ENCODE results near the gene SKOR2. TPM values are rescaled to one million over a fixed set of nuclear protein-coding genes. Genes with fewer than 3 reads are reported as not detected.

SKOR2 gene
- total RNA-seq, 1 experiment from 2014 or later = not detected

- intact Hi-C loops (cut with micrococcal nuclease; ENCODE audit: unreplicated experiment) = no loop called here
- no TSS peak for BruUV-seq (replicated peaks)
- H3K4me1 ChIP-seq (replicated peaks; ENCODE audit: insufficient read depth) = no peaks in the 10 kb centered on the region
- H3K4me2 ChIP-seq = no peak overlapping the region
- no peak overlapping the region for H3K27ac ChIP-seq
- CTCF ChIA-PET = no interaction called here
- no peak for DNase-seq
- H3K79me2 ChIP-seq (ENCODE audit: low read depth) = no peaks in the 10 kb centered on the region
- H3K27me3 ChIP-seq (ENCODE audit: insufficient read depth, low read depth) = peaks cover 27% of the 10 kb centered on the region
- H3K36me3 ChIP-seq (ENCODE audit: low read depth) = no peaks in the 10 kb centered on the region
- POLR2A ChIA-PET (ENCODE audit: unreplicated experiment) = no interaction called here
- H3K9me2 ChIP-seq (ENCODE audit: insufficient read depth) = no peaks in the 10 kb centered on the region
- TF ChIP-seq CTCF (conservative IDR thresholded peaks at IDR 0.05) (no peak), EZH2 (IDR thresholded peaks at IDR 0.05; ENCODE audit: low read depth) (no peak)
- H2AFZ ChIP-seq = no peak overlapping the region
- no peaks in the 10 kb centered on the region for H3K9me3 ChIP-seq (ENCODE audit: insufficient read depth, low read depth)
- H3F3A ChIP-seq (ENCODE audit: insufficient read depth, low read depth) = no peaks in the 10 kb centered on the region
- no peaks in the 10 kb centered on the region for H4K20me1 ChIP-seq (ENCODE audit: insufficient read depth)
- H3K4me3 ChIP-seq = no peak overlapping the region
These were observed 3.3 kb downstream of the SKOR2 start for GRCh38 chr18:47248115-47248603.

GRCh38 chr18:47247416-47248114 lies 3.9 kb downstream of the SKOR2 start:
- intact Hi-C loops (cut with micrococcal nuclease; ENCODE audit: unreplicated experiment) = no loop called here
- H3F3A ChIP-seq (ENCODE audit: insufficient read depth, low read depth) = no peaks in the 10 kb centered on the region
- H3K27me3 ChIP-seq (ENCODE audit: insufficient read depth, low read depth) = peaks cover 24% of the 10 kb centered on the region
- H3K4me3 ChIP-seq = no peak overlapping the region
- H3K36me3 ChIP-seq (ENCODE audit: low read depth) = no peaks in the 10 kb centered on the region
- POLR2A ChIA-PET (ENCODE audit: unreplicated experiment) = no interaction called here
- TF ChIP-seq CTCF (conservative IDR thresholded peaks at IDR 0.05) (no peak), EZH2 (IDR thresholded peaks at IDR 0.05; ENCODE audit: low read depth) (no peak)
- no peak overlapping the region for H3K27ac ChIP-seq
- H2AFZ ChIP-seq = no peak overlapping the region
- no peaks in the 10 kb centered on the region for H3K79me2 ChIP-seq (ENCODE audit: low read depth)
- no peaks in the 10 kb centered on the region for H3K9me2 ChIP-seq (ENCODE audit: insufficient read depth)
- H3K4me2 ChIP-seq = no peak overlapping the region
- no TSS peak for BruUV-seq (replicated peaks)
- no peaks in the 10 kb centered on the region for H4K20me1 ChIP-seq (ENCODE audit: insufficient read depth)
- no peaks in the 10 kb centered on the region for H3K9me3 ChIP-seq (ENCODE audit: insufficient read depth, low read depth)
- no peaks in the 10 kb centered on the region for H3K4me1 ChIP-seq (replicated peaks; ENCODE audit: insufficient read depth)
- CTCF ChIA-PET = no interaction called here
- DNase-seq = no peak

- no peaks in the 10 kb centered on the region for H3K9me2 ChIP-seq (ENCODE audit: insufficient read depth)
- no peaks in the 10 kb centered on the region for H3K9me3 ChIP-seq (ENCODE audit: insufficient read depth, low read depth)
- no peaks in the 10 kb centered on the region for H3K79me2 ChIP-seq (ENCODE audit: low read depth)
- intact Hi-C loops (cut with micrococcal nuclease; ENCODE audit: unreplicated experiment) = no loop called here
- peaks cover 19% of the 10 kb centered on the region for H3K27me3 ChIP-seq (ENCODE audit: insufficient read depth, low read depth)
- POLR2A ChIA-PET (ENCODE audit: unreplicated experiment) = no interaction called here
- H2AFZ ChIP-seq = no peak overlapping the region
- TF ChIP-seq CTCF (conservative IDR thresholded peaks at IDR 0.05) (no peak), EZH2 (IDR thresholded peaks at IDR 0.05; ENCODE audit: low read depth) (no peak)
- no peak overlapping the region for H3K27ac ChIP-seq
- BruUV-seq (replicated peaks) = no TSS peak
- CTCF ChIA-PET = no interaction called here
- DNase-seq = no peak
- no peak overlapping the region for H3K4me2 ChIP-seq
- H3K36me3 ChIP-seq (ENCODE audit: low read depth) = no peaks in the 10 kb centered on the region
- no peaks in the 10 kb centered on the region for H4K20me1 ChIP-seq (ENCODE audit: insufficient read depth)
- H3K4me1 ChIP-seq (replicated peaks; ENCODE audit: insufficient read depth) = no peaks in the 10 kb centered on the region
- no peak overlapping the region for H3K4me3 ChIP-seq
- H3F3A ChIP-seq (ENCODE audit: insufficient read depth, low read depth) = no peaks in the 10 kb centered on the region
These were observed 4.4 kb downstream of the SKOR2 start for GRCh38 chr18:47247036-47247415.

Measured in PC-9 (cell line).